Neural progenitor cell (in vitro differentiated cells): ENCODE results near the gene KLF2. TPM values are rescaled to one million over a fixed set of nuclear protein-coding genes. Genes with fewer than 3 reads are reported as not detected.
"Not testable (repeated sequence)": the region's sequence is repeated elsewhere in the genome, so short reads cannot be mapped to it uniquely, and the experiment has no call there.

Source experiments
- DNase-seq: peaks from one replicate; pipeline ENCODE4 v3.0.0-alpha.2; 2016; ENCODE audit warnings: low spot score
- H2AFZ ChIP-seq: fragments of 200-600 bp; sonication (generic); replicated peaks from 2 replicates; pipeline ENCODE4 v1.6.1; 2016; ENCODE audit warnings: antibody characterized with exemption
- H3F3A ChIP-seq: fragments of 200-600 bp; sonication (generic); 2 replicates; pipeline ENCODE4 v1.6.1; 2016; ENCODE audit warnings: antibody characterized with exemption, low read depth
- H3K27ac ChIP-seq: fragments of 200-600 bp; sonication (generic); 2 replicates; pipeline ENCODE4 v1.5.1; 2016; ENCODE audit warnings: mild to moderate bottlenecking
- H3K27me3 ChIP-seq: fragments of 200-600 bp; sonication (generic); 2 replicates; pipeline ENCODE4 v1.6.1; 2016; ENCODE audit warnings: mild to moderate bottlenecking, moderate library complexity
- H3K36me3 ChIP-seq: fragments of 200-600 bp; sonication (generic); 2 replicates; pipeline ENCODE4 v1.5.1; 2016
- H3K4me1 ChIP-seq: fragments of 200-600 bp; sonication (generic); 2 replicates; pipeline ENCODE4 v1.6.1; 2016; ENCODE audit warnings: mixed run types
- H3K4me2 ChIP-seq: fragments of 200-600 bp; sonication (generic); 2 replicates; pipeline ENCODE4 v1.6.1; 2016
- H3K4me3 ChIP-seq: fragments of 200-600 bp; sonication (generic); 2 replicates; pipeline ENCODE4 v1.5.1; 2016
- H3K79me2 ChIP-seq: fragments of 200-600 bp; sonication (generic); 2 replicates; pipeline ENCODE4 v1.6.1; 2016; ENCODE audit warnings: low read depth
- H3K9ac ChIP-seq: fragments of 200-600 bp; sonication (generic); 2 replicates; pipeline ENCODE4 v1.6.1; 2016
- H3K9me3 ChIP-seq: fragments of 200-600 bp; sonication (generic); 2 replicates; pipeline ENCODE4 v1.5.1; 2016; ENCODE audit warnings: low read depth
- H4K20me1 ChIP-seq: fragments of 200-600 bp; sonication (generic); 2 replicates; pipeline ENCODE4 v1.6.1; 2016; ENCODE audit warnings: low read depth
- H3K27ac Mint-ChIP-seq: 3 replicates; pipeline ENCODE4 v1.8.0; 2021; ENCODE audit warnings: mixed read lengths
- H3K27me3 Mint-ChIP-seq: 2 replicates; pipeline ENCODE4 v1.8.0; 2022; ENCODE audit warnings: low read depth, mild to moderate bottlenecking, inconsistent platforms, moderate library complexity, mixed read lengths; ENCODE audit not compliant: insufficient read depth
- H3K36me3 Mint-ChIP-seq: 3 replicates; pipeline ENCODE4 v1.8.0; 2021; ENCODE audit warnings: mixed read lengths
- H3K4me1 Mint-ChIP-seq: 3 replicates; pipeline ENCODE4 v1.8.0; 2021; ENCODE audit warnings: mixed read lengths
- H3K4me3 Mint-ChIP-seq: 3 replicates; pipeline ENCODE4 v1.8.0; 2021; ENCODE audit warnings: mild to moderate bottlenecking, moderate library complexity, mixed read lengths
- H3K9me3 Mint-ChIP-seq: 3 replicates; pipeline ENCODE4 v1.8.0; 2020; ENCODE audit warnings: mixed read lengths
- EZH2 ChIP-seq: fragments of 200-600 bp; sonication (generic); IDR thresholded peaks from 2 replicates; pipeline ENCODE4 v1.6.1; 2017; ENCODE audit warnings: antibody characterized with exemption, mild to moderate bottlenecking, moderate library complexity
- EZH2phosphoT487 ChIP-seq: fragments of 200-600 bp; sonication (generic); IDR thresholded peaks from 2 replicates; pipeline ENCODE4 v1.6.1; 2017; ENCODE audit warnings: antibody characterized with exemption
- total RNA-seq: library from RNA; depleted of rRNA; stranded (reverse); fragments of >200 nt; gene quantifications from 2 replicates; pipeline ENCODE4 v1.2.3, GENCODE V29; 2015; ENCODE audit warnings: low replicate concordance
- TF ChIP-seq, protein P1 (sequence below): fragments of 200-600 bp; sonication (generic); IDR thresholded peaks from 2 replicates; pipeline ENCODE4 v1.5.1; 2017; ENCODE audit warnings: antibody characterized with exemption, mild to moderate bottlenecking

The KLF2 gene
- total RNA-seq, 1 donor from 2014 or later = not detected

DNA sequence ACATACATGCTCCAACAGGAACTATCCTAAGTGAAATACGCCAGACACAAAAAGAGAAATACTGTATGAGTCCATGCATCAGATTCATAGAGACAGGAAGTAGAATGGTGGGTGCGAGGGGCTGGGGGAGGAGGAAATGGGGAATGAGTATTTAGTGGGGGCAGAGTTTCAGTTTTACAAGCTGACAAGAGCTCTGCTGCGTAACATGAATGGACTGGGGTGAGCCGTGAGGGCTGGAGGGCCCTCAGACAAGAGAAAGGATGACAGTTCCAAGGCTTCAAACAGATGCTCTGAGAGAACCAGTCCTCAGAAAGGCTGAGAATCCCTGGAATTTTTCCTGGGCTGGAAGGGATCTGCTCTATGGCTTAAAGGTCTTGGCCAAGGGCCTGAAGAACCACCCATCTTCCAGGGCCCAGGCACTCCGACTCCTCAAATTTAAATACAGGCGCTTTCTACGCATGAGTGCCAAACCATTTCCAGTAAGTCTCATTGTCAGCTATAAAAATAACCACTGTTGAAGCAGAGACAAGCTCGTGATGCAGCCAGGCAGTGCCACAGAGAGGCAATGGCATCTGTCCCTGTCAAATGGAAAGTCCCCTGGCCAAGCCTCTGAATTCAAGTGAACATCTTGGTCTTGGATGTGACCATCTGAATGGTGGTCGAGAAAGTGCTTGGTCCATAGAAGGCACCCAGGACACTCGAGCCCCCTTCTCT, 17.5 kb downstream of the KLF2 start:
- no peaks in the 10 kb centered on the region for H3K36me3 Mint-ChIP-seq
- Histone ChIP-seq H3K9me3 (no peaks in the 10 kb centered on the region), H3K79me2 (no peaks in the 10 kb centered on the region), H3K4me3 (no peak overlapping the region), H3K27ac (no peak overlapping the region), H3K4me1 (no peaks in the 10 kb centered on the region), H3K4me2 (no peak overlapping the region), H3K9ac (no peak overlapping the region), H3K36me3 (no peaks in the 10 kb centered on the region), H4K20me1 (no peaks in the 10 kb centered on the region), H2AFZ (no peak overlapping the region), H3F3A (no peaks in the 10 kb centered on the region), H3K27me3 (no peaks in the 10 kb centered on the region)
- peaks cover 2% of the 10 kb centered on the region for H3K4me1 Mint-ChIP-seq
- H3K27me3 Mint-ChIP-seq = peaks cover 3% of the 10 kb centered on the region
- no peak overlapping the region for H3K27ac Mint-ChIP-seq
- TF ChIP-seq EZH2 (no peak), EZH2phosphoT487 (no peak)
- TF ChIP-seq, protein P1, sequence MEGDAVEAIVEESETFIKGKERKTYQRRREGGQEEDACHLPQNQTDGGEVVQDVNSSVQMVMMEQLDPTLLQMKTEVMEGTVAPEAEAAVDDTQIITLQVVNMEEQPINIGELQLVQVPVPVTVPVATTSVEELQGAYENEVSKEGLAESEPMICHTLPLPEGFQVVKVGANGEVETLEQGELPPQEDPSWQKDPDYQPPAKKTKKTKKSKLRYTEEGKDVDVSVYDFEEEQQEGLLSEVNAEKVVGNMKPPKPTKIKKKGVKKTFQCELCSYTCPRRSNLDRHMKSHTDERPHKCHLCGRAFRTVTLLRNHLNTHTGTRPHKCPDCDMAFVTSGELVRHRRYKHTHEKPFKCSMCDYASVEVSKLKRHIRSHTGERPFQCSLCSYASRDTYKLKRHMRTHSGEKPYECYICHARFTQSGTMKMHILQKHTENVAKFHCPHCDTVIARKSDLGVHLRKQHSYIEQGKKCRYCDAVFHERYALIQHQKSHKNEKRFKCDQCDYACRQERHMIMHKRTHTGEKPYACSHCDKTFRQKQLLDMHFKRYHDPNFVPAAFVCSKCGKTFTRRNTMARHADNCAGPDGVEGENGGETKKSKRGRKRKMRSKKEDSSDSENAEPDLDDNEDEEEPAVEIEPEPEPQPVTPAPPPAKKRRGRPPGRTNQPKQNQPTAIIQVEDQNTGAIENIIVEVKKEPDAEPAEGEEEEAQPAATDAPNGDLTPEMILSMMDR = no peak
- no peak for DNase-seq
- no peak overlapping the region for H3K4me3 Mint-ChIP-seq
- no peaks in the 10 kb centered on the region for H3K9me3 Mint-ChIP-seq

DNA sequence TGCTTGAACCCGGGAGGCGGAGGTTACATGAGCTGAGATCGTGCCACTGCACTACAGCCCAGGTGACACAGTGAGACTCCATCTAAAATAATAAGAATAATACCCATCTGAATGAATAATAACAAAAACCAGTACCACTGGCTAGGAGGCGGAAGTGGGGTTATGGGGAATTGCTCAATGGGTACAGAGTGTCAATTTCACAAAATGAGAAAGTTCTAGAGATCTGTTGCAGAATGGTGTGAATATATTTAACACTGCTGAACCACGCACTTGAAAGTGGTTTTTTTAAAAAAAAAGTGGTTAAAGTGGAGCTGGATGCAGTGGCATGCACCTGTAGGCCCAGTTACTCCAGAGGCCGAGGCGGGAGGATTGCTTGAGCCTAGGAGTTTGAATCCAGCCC, 18.5 kb downstream of the KLF2 start:
- Histone ChIP-seq H3F3A (no peaks in the 10 kb centered on the region), H3K27me3 (no peaks in the 10 kb centered on the region), H3K4me1 (no peaks in the 10 kb centered on the region), H2AFZ (no peak overlapping the region), H3K4me2 (no peak overlapping the region), H3K79me2 (no peaks in the 10 kb centered on the region), H3K4me3 (no peak overlapping the region), H4K20me1 (no peaks in the 10 kb centered on the region), H3K27ac (no peak overlapping the region), H3K9me3 (no peaks in the 10 kb centered on the region), H3K36me3 (no peaks in the 10 kb centered on the region), H3K9ac (no peak overlapping the region)
- Mint-ChIP-seq H3K4me3 (no peak overlapping the region), H3K27me3 (peaks cover 5% of the 10 kb centered on the region), H3K4me1 (peaks cover 2% of the 10 kb centered on the region), H3K27ac (no peak overlapping the region), H3K36me3 (no peaks in the 10 kb centered on the region), H3K9me3 (no peaks in the 10 kb centered on the region)
- no peak for DNase-seq
- TF ChIP-seq, protein P1 = no peak
- TF ChIP-seq EZH2phosphoT487 = no peak
- TF ChIP-seq EZH2 = no peak

DNA sequence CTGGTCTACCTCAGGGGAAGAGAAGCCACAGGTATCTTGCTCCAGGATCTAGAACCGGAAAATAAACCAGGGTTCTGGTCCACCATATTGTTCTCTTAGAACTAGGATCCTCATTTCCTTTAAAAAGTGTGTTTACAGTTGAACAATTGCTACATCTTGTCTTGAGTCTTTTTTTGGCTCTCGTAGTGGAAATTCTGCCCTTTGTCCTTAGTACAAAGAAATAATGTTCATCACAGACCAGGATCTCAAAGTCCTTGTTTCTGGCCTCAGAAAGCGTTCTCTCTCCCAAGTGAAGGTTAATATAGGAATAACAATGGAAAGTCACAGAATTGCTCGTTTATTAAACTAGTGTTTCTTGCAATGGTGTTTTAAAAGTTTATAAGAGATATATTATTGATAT, 20.8 kb downstream of the KLF2 start:
- H3K9me3 ChIP-seq = no peaks in the 10 kb centered on the region
- Mint-ChIP-seq H3K4me3 (no peak overlapping the region), H3K27ac (no peak overlapping the region), H3K9me3 (no peaks in the 10 kb centered on the region), H3K27me3 (peaks cover 3% of the 10 kb centered on the region), H3K36me3 (no peaks in the 10 kb centered on the region), H3K4me1 (peaks cover 4% of the 10 kb centered on the region)
- H3K27ac ChIP-seq = no peak overlapping the region
- no peaks in the 10 kb centered on the region for H4K20me1 ChIP-seq
- no peaks in the 10 kb centered on the region for H3K36me3 ChIP-seq
- H2AFZ ChIP-seq = no peak overlapping the region
- no peaks in the 10 kb centered on the region for H3F3A ChIP-seq
- H3K4me1 ChIP-seq = no peaks in the 10 kb centered on the region
- H3K4me2 ChIP-seq = no peak overlapping the region
- no peak for DNase-seq
- TF ChIP-seq, protein P1 = no peak
- H3K79me2 ChIP-seq = no peaks in the 10 kb centered on the region
- H3K4me3 ChIP-seq = no peak overlapping the region
- H3K27me3 ChIP-seq = no peaks in the 10 kb centered on the region
- no peak overlapping the region for H3K9ac ChIP-seq

DNA sequence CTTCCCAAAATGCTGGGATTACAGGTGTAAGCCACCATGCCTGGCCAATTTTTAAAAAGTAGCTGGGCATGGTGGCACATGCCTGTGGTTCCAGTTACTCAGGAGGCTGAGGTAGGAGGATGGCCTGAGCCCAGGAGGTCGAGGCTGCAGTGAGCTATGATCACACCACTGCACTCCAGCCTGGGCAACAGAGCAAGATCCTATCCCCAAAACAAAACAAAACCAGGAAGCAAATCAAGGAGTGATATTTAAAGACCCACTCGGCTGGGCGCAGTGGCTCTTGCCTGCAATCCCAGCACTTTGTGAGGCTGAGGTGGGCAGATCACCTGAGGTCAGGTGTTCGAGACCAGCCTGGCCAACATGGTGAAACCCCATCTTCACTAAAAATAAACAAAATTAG, 22.5 kb downstream of the KLF2 start:
- DNase-seq, H3K4me1 Mint-ChIP-seq, H2AFZ ChIP-seq, H3K79me2 ChIP-seq, H3K9me3 ChIP-seq, H4K20me1 ChIP-seq, H3K4me3 ChIP-seq, H3K4me2 ChIP-seq, H3K9me3 Mint-ChIP-seq, H3F3A ChIP-seq, H3K4me3 Mint-ChIP-seq, H3K27me3 ChIP-seq, H3K36me3 ChIP-seq, H3K27me3 Mint-ChIP-seq, H3K9ac ChIP-seq, H3K36me3 Mint-ChIP-seq, H3K4me1 ChIP-seq, H3K27ac Mint-ChIP-seq, H3K27ac ChIP-seq: not testable (repeated sequence)
